ENCODE results near the gene UBE2QL1. TPM values are rescaled to one million over a fixed set of nuclear protein-coding genes. Genes with fewer than 3 reads are reported as not detected.

Gene UBE2QL1
- total and polyA plus RNA-seq, 4 donors: 0.43 to 3.3 (median 1.2) TPM

- Histone ChIP-seq H3K4me3 (ENCODE audit: low read length in 2 of 2) (no peak overlapping the region), H3K9me3 (ENCODE audit: control insufficient read depth, low read length) (no peaks in the 10 kb centered on the region), H3K27ac (ENCODE audit: low read depth in 1 of 2, low read length in 2 of 2) (no peak overlapping the region), H3K36me3 (ENCODE audit: control insufficient read depth in 1 of 2, insufficient read depth in 2 of 2, low read length in 1 of 2) (no peaks in the 10 kb centered on the region), H3K27me3 (ENCODE audit: control insufficient read depth in 1 of 2, insufficient read depth in 2 of 2, low read length in 1 of 2) (no peaks in the 10 kb centered on the region), H3K4me1 (ENCODE audit: control insufficient read depth in 1 of 2, insufficient read depth in 2 of 2, low read length in 2 of 2) (no peaks in the 10 kb centered on the region)
- ATAC-seq (ENCODE audit: low FRiP score) (no peak), DNase-seq (no peak)
- 87 to 89% methylated on average over 11 to 12 of the region's 12 CpGs for WGBS, 2 donors
- intact Hi-C loops (cut with DNase I): no loop called here
Measured at GRCh38 chr5:6543830-6544560, 95.3 kb downstream of the UBE2QL1 start.

Other genes starting within 250 kb of the UBE2QL1 start
- 10 to 100 TPM; 29.0 to 33.6 TPM for gene MED10, start 70.3 kb upstream of the UBE2QL1 start, total RNA-seq
- gene MED10, start 70.3 kb upstream of the UBE2QL1 start, polyA plus RNA-seq: 10 to 100 TPM; 44.7 to 54.1 TPM
- 10 to 100 TPM; 38.6 to 45.0 TPM for gene NSUN2, start 184.2 kb downstream of the UBE2QL1 start, total RNA-seq
- gene NSUN2, start 184.2 kb downstream of the UBE2QL1 start, polyA plus RNA-seq: 10 to 100 TPM; 15.0 to 46.1 TPM
- gene SRD5A1, start 184.6 kb downstream of the UBE2QL1 start, total RNA-seq: 1 to 10 TPM; 5.6 to 7.7 TPM
- gene SRD5A1, start 184.6 kb downstream of the UBE2QL1 start, polyA plus RNA-seq: 1 to 10 TPM; 2.5 to 3.7 TPM